Measurements from ENCODE around the gene C5orf15.

GRCh38 chr5:134005417-134006061 lies 37.1 kb upstream of the C5orf15 start:
- TF ChIP-seq CTCF (IDR thresholded peaks at IDR 0.05; ENCODE audit: low read length) (no peak), EZH2 (IDR thresholded peaks at IDR 0.05; ENCODE audit: borderline replicate concordance, low read length) (no peak)

Measured in OCI-LY1 (cell line).